Type B pancreatic cell (in vitro differentiated cells): ENCODE measurements around the gene RPS3. TPM values are rescaled to one million over a fixed set of nuclear protein-coding genes. Genes with fewer than 3 reads are reported as not detected.
"Not testable (repeated sequence)": the region's sequence is repeated elsewhere in the genome, so short reads cannot be mapped to it uniquely, and the experiment has no call there.

Experiments
- DNase-seq: peaks from one replicate; pipeline ENCODE4 v3.0.0; 2021; ENCODE audit warnings: mixed read lengths; ENCODE audit not compliant: unreplicated experiment; ENCODE audit errors: extremely low spot score
- H3K27ac Mint-ChIP-seq: 2 replicates; pipeline ENCODE4 v1.8.0; 2021; ENCODE audit warnings: mild to moderate bottlenecking, mixed read lengths
- H3K27me3 Mint-ChIP-seq: 2 replicates; pipeline ENCODE4 v1.8.0; 2021; ENCODE audit warnings: mixed read lengths
- H3K36me3 Mint-ChIP-seq: 2 replicates; pipeline ENCODE4 v1.8.0; 2021; ENCODE audit warnings: mixed read lengths
- H3K4me1 Mint-ChIP-seq: one replicate; pipeline ENCODE4 v1.8.0; 2021; ENCODE audit warnings: mixed read lengths; ENCODE audit not compliant: unreplicated experiment
- H3K4me3 Mint-ChIP-seq: 2 replicates; pipeline ENCODE4 v1.8.0; 2021; ENCODE audit warnings: mild to moderate bottlenecking, mixed read lengths
- H3K9me3 Mint-ChIP-seq: 2 replicates; pipeline ENCODE4 v1.8.0; 2021; ENCODE audit warnings: mixed read lengths
- total RNA-seq: library from RNA; stranded (reverse); gene quantifications from 2 replicates; pipeline ENCODE4 v1.2.1, GENCODE V29; 2021; ENCODE audit warnings: low replicate concordance
- TF ChIP-seq, protein P1 (sequence below): fragments of 200-600 bp; sonication (generic); conservative IDR thresholded peaks from 2 replicates; pipeline ENCODE4 v1.5.0; 2021; ENCODE audit warnings: antibody characterized with exemption, mild to moderate bottlenecking

The RPS3 gene
- total RNA-seq, 1 donor from 2014 or later: 3,442 TPM

DNA sequence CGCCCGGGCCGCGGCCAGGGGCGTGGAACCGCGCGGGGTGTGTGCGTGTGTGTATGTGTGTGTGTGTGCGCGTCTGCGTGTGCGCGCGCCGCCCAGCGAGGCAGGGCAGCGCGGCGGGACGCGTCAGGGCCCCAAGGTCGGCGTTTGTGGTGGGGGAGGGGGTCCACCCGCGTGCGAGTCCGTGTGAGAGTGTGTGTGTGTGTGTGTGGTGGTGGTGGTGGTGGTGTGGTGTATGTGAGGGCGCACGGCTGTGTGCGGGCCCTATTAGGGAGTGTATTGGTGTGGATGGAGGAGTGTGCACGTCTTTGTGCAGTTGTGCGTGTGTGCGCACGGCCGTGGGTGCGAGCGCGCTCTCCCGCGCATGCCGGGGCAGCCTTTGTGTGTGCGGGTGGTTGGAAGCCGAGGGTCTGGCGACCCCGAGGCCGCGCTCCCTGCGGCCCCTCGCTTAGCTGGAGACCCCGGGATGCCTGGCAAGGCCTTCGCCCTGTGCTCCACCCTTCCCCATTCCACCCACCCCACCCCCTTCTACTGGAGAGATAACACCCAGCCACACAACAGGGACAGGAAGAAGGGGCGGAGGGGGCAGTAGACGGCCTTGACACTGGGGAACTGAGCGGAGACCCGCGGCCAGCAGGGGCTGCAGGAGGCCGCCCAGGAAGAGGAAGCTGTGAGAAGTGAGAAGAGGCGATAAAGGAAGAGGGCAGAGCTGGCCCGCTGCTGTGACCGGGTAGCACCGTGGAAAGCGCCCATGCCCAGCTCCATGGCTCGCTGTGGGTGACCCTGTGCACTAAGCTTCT is 47.3 kb upstream of the RPS3 start:
- H3K27me3 Mint-ChIP-seq: peaks cover 2% of the 10 kb centered on the region
- no peaks in the 10 kb centered on the region for H3K9me3 Mint-ChIP-seq
- peaks cover 46% of the 10 kb centered on the region for H3K4me1 Mint-ChIP-seq
- DNase-seq: no peak
- TF ChIP-seq, protein P1, sequence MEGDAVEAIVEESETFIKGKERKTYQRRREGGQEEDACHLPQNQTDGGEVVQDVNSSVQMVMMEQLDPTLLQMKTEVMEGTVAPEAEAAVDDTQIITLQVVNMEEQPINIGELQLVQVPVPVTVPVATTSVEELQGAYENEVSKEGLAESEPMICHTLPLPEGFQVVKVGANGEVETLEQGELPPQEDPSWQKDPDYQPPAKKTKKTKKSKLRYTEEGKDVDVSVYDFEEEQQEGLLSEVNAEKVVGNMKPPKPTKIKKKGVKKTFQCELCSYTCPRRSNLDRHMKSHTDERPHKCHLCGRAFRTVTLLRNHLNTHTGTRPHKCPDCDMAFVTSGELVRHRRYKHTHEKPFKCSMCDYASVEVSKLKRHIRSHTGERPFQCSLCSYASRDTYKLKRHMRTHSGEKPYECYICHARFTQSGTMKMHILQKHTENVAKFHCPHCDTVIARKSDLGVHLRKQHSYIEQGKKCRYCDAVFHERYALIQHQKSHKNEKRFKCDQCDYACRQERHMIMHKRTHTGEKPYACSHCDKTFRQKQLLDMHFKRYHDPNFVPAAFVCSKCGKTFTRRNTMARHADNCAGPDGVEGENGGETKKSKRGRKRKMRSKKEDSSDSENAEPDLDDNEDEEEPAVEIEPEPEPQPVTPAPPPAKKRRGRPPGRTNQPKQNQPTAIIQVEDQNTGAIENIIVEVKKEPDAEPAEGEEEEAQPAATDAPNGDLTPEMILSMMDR: peak; percentile 53
- H3K4me3 Mint-ChIP-seq: peak overlapping the region; percentile 88
- H3K27ac Mint-ChIP-seq: peak overlapping the region; percentile 87
- no peaks in the 10 kb centered on the region for H3K36me3 Mint-ChIP-seq

DNA sequence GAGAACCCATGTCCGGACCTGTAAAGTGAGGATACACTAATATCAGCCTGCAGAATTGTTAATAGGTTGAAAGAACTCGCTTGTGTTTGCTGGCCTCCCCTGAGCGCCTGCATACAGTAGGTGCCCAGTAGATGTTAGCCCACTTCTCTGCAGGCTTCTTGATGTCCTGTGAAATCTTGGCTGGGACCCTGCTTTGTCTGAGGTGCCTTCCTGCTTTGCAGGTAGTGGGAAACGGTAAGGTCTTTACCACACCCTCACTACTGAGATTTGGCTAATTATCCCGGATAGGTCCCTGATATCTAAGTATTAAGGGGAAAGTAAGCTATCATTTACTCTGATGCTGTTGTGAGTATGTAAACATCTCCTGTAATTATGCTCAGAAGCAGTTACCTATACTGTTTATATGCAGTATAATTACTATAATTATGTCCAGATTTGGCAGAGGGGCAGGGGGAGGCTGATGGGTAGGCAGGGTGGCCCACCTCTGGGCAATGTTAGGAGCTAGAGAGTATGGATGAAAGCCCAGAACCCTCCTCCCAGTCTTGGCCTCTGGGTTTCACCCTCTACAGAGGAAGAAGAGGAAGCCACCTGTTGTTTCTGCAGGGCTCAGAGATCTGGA is 46.6 kb upstream of the RPS3 start:
- no peaks in the 10 kb centered on the region for H3K36me3 Mint-ChIP-seq

DNA sequence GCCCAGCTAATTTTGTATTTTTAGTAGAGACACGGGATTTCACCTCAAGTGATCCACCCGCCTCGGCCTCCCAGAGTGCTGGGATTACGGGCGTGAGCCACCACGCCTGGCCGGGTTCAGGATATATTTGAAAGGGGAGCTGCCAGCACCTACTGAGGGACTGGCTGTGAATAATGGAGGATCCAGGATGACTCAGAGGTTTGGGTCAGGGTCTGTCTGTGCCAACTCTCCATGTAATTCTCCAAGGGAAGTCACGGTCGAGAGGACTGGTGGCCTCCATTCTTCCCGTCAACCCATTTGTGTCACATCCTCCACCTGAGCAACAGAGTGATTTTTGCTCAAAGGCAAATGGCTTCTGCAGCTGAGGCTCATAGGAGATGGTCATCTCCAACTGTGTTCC is 44.3 kb upstream of the RPS3 start:
- no peaks in the 10 kb centered on the region for H3K9me3 Mint-ChIP-seq
- H3K27me3 Mint-ChIP-seq: peaks cover 2% of the 10 kb centered on the region
- DNase-seq: no peak
- peaks cover 25% of the 10 kb centered on the region for H3K4me1 Mint-ChIP-seq
- H3K36me3 Mint-ChIP-seq: no peaks in the 10 kb centered on the region
- TF ChIP-seq, protein P1: no peak
- no peak overlapping the region for H3K4me3 Mint-ChIP-seq
- H3K27ac Mint-ChIP-seq: no peak overlapping the region

More for the DNA sequence above, 46.6 kb upstream of the RPS3 start:
- Mint-ChIP-seq H3K9me3 (no peaks in the 10 kb centered on the region), H3K4me3 (peak overlapping the region; percentile 88), H3K27me3 (peaks cover 2% of the 10 kb centered on the region), H3K27ac (peak overlapping the region; percentile 87), H3K4me1 (peaks cover 42% of the 10 kb centered on the region)
- TF ChIP-seq, protein P1: no peak
- DNase-seq: no peak

DNA sequence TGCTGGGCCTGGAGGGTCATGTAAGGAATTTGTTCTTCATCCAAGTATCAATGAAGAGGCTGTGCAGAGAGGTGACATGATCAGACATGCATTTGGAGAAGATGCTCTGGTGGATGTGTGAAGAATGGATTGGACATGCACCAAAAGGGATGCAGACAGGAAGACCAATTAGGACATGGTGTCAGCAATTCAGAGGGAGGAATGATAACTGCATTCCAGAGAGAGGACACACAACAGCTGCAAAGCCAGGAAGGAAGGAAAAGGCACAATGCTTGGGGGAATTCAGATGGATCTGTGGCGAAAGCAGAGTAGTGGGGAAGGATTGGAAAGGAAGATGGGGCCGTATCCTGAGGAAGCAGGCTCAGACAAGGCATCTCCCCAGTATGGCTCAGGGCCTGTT is 42.7 kb upstream of the RPS3 start:
- no peak for DNase-seq
- TF ChIP-seq, protein P1: no peak
- H3K9me3 Mint-ChIP-seq: no peaks in the 10 kb centered on the region

DNA sequence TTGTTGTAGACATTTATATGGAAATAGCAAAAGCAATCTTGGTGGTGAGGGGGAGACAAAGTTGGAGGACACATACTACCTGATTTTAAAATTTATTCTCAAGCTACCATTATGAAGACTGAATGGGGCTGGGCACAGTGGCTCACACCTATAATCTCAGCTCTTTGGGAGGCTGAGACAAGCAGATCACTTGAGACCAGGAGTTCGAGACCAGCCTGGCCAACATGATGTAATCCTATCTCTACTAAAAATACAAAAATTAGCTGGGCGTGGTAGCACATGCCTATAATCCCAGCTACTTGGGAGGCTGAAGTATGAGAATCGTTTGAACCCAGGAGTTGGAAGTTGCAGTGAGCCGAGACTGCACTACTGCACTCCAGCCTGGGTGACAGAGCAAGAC is 37.0 kb upstream of the RPS3 start:
- H3K36me3 Mint-ChIP-seq, H3K4me3 Mint-ChIP-seq, DNase-seq, H3K27ac Mint-ChIP-seq, H3K4me1 Mint-ChIP-seq, H3K27me3 Mint-ChIP-seq, H3K9me3 Mint-ChIP-seq: not testable (repeated sequence)

More for the DNA sequence above, 42.7 kb upstream of the RPS3 start:
- H3K27ac Mint-ChIP-seq: no peak overlapping the region
- no peaks in the 10 kb centered on the region for H3K27me3 Mint-ChIP-seq
- peaks cover 16% of the 10 kb centered on the region for H3K4me1 Mint-ChIP-seq
- H3K36me3 Mint-ChIP-seq: no peaks in the 10 kb centered on the region
- no peak overlapping the region for H3K4me3 Mint-ChIP-seq

DNA sequence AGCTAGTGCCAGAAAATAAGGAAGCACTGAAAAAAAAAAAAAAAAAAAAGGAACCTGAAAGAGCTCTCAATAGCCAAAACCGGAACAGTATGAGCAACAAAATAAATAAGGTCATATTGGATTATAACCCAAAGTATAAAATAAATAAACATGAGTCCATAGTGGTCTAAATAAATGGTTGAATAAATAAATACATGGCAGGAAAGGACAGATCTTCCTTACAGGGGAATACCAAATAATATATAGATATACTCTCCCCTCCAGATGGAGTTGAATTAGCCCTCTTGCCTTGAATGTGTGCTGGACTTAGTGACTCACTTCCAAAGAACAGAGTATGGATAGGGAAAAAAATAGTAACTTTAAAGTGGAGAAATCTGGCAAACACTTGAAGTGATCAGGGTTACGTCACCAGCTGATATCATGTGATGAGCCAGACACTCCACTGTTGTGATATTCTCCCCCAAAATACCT is 33.6 kb upstream of the RPS3 start:
- Mint-ChIP-seq H3K4me3 (no peak overlapping the region), H3K4me1 (no peaks in the 10 kb centered on the region), H3K9me3 (no peaks in the 10 kb centered on the region), H3K27me3 (no peaks in the 10 kb centered on the region), H3K27ac (no peak overlapping the region), H3K36me3 (no peaks in the 10 kb centered on the region)
- TF ChIP-seq, protein P1: no peak
- no peak for DNase-seq

DNA sequence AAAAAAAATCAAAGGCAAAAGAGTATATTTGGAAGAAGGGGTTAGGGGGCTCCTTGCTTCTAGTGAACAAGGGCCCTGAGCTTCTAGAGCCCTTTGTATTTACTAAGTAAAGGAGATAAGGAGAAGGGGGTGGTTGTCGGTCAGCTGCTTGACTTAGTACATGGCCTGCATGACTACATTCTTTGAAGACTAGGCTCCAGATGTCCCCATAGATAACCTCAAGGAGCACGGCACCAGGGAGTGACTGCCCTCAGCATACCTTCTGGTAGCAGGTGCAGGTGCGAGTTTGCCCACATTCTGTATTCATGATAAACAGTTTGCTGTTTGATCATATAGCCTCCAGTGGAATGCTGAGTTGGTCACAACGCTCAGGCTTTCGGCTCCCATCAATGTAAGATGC is 32.5 kb upstream of the RPS3 start:
- not testable (repeated sequence) for H3K27ac Mint-ChIP-seq, H3K4me1 Mint-ChIP-seq, H3K36me3 Mint-ChIP-seq, H3K9me3 Mint-ChIP-seq, DNase-seq, H3K4me3 Mint-ChIP-seq, H3K27me3 Mint-ChIP-seq
